ENCODE measurements around the gene ATP6V1B1.

The ATP6V1B1 gene

DNA sequence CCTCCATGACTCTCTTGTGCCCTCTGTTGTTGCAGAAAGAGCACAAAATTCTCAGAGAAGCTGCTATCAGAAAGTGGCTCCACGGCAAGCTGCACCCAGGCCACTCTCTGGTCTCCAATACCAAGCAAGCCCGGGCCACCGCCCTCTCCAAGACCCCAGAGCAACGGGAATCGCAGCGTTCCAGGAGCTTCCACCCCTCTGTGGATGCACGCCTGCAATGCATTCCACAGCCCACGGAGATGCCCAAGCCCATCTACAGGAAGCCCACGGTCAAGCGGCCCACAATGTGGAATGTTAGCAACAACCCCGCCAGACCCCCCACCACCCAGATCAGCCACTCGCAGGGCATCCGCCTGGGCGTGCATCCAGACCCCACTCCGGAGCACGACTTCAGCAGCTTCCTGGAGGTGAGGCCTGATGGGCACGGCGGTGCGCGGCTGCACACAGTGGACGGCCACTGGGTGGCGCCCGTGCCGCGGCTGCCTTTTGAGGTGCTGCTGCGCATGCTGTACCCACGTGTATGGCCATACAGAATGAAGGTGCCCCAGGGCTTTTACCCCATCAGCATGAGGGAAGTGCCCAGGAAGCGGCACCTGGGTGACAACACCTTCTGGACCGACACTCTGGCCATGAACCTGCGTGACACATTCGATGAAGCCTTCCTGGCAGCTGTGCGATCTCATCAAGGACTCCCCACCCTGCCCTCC lies 49.0 kb downstream of the ATP6V1B1 start:
- peak overlapping the region; percentile 56 for H3K27ac Mint-ChIP-seq

DNA sequence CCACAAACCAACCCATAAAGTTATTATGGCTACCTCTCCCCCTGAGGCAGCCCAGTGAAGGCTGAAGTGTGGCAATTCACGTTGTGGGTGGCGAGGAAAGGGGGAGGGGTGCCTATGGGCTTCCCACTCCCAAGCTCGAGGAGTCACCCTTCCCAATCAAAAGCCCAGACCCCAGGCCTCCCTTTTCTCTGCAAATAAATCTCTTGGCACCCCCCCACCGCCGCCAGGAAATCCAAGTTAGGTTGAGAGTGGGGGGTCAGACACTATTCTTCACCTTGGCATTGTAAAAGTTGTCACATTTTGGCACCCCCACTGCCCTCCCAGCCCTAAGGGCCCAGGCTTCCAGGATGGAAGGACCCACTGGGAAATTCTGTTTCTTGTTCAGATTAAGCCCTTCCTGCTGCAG lies 49.6 kb downstream of the ATP6V1B1 start:
- H3K4me3 Mint-ChIP-seq, result no peak overlapping the region
- no peak for DNase-seq

More for the DNA sequence above, 49.0 kb downstream of the ATP6V1B1 start:
- CTCF ChIA-PET, result interaction anchor here (0.7 to 4.5 kb wide), 13 partner anchors 8 to 117 kb away, joined by 3 to 52 read pairs (median 5); no protein-coding TSS in a partner anchor
- peak overlapping the region; percentile 33 for H3K4me3 Mint-ChIP-seq
- H3K27me3 Mint-ChIP-seq, result no peaks in the 10 kb centered on the region
- peaks cover 32% of the 10 kb centered on the region for H3K36me3 Mint-ChIP-seq
- no peaks in the 10 kb centered on the region for H3K9me3 Mint-ChIP-seq
- DNase-seq, result peak; percentile 89
- H3K4me1 Mint-ChIP-seq, result peaks cover 17% of the 10 kb centered on the region

DNA sequence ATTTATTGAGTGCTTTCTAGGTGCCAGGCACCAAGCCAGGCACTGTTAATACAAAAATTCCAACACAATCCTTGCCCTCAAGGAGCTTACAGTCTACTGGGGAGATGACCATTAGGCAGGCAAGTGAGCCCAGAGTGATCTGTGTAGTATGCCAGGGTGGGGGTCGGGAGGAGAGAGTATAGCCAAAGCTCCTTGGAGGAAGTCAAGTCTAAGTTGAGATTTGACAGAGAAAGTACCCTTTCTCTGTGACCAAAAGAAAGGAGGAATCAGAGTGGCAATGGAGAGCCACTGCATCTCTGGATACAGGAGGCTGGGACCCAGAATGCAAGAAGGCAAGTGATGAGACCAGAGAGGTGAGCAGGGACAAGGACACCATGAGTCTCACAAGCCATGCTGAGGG lies 50.3 kb downstream of the ATP6V1B1 start:
- Mint-ChIP-seq H3K36me3 (peaks cover 34% of the 10 kb centered on the region), H3K27ac (no peak overlapping the region), H3K9me3 (no peaks in the 10 kb centered on the region), H3K4me3 (no peak overlapping the region), H3K4me1 (peaks cover 17% of the 10 kb centered on the region), H3K27me3 (no peaks in the 10 kb centered on the region)
- CTCF ChIA-PET, result interaction anchor here (3.7 to 4.5 kb wide), 2 partner anchors 11 to 15 kb away, joined by 12 to 52 read pairs; no protein-coding TSS in a partner anchor
- no peak for DNase-seq

More for the DNA sequence above, 49.6 kb downstream of the ATP6V1B1 start:
- no peaks in the 10 kb centered on the region for H3K9me3 Mint-ChIP-seq
- no peak overlapping the region for H3K27ac Mint-ChIP-seq
- H3K4me1 Mint-ChIP-seq, result peaks cover 17% of the 10 kb centered on the region
- no peaks in the 10 kb centered on the region for H3K27me3 Mint-ChIP-seq
- H3K36me3 Mint-ChIP-seq, result peaks cover 32% of the 10 kb centered on the region
- CTCF ChIA-PET, result interaction anchor here (1.0 to 4.5 kb wide), 8 partner anchors 11 to 86 kb away, joined by 3 to 52 read pairs (median 5); no protein-coding TSS in a partner anchor

DNA sequence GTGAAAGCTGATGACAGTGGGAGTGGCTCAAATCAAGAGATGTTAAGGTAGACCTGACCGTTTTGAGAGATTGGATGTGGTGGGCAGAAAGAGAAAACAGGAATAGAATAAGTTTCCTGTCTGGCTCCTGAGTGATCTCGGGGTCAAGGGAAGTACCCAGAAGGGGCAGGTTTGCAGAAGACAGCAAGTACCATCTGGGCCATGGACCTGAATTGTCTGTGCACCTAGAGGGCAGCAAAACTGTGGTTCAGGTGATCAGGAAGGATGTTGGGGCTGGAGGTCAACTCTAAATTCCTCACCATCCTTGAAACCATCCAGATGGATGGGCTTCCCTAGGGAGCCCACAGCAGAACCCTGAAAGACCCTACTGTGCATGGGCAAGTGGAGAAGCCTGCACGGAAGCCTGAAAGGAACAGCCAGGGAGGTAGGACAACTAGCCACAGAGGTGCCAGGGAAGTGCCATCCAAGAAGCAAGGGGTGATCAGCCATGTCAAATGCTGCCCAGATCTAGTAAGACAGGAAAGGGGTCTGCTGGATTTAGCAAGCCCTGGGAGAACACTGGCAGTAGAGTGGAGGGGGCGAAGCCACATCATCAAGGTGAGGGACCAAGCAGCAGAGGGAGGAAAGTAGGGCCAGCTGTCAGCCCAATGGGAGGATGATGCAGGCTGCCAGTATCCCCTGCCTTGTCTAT lies 50.9 kb downstream of the ATP6V1B1 start:
- Mint-ChIP-seq H3K4me3 (no peak overlapping the region), H3K27me3 (no peaks in the 10 kb centered on the region), H3K36me3 (peaks cover 39% of the 10 kb centered on the region), H3K9me3 (no peaks in the 10 kb centered on the region), H3K27ac (no peak overlapping the region), H3K4me1 (peaks cover 18% of the 10 kb centered on the region)
- CTCF ChIA-PET, result interaction anchor here (4.5 kb wide), 1 partner anchor 14 kb away, joined by 52 read pairs; no protein-coding TSS in a partner anchor
- no peak for DNase-seq

DNA sequence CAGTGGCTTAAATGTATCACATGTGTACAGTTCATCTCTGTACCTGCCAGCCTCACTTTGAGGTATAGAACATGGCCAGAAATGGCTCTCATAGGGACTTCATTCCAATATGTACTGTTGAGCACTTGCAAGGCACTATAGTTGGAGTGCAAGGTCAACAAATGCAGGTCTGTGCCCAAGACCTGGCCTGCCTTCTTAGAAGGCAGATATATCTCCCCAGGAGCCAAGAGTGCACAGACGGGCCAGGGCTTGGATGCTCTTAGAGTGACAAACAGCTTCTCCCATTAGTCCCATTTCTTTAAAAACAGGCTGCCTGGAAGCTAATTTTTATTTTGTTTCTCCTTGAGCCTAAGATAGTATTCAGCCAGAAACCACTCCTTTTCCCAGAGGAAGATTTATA lies 51.7 kb downstream of the ATP6V1B1 start:
- Mint-ChIP-seq H3K9me3 (no peaks in the 10 kb centered on the region), H3K36me3 (peaks cover 40% of the 10 kb centered on the region), H3K4me1 (peaks cover 20% of the 10 kb centered on the region), H3K27ac (no peak overlapping the region), H3K4me3 (no peak overlapping the region), H3K27me3 (no peaks in the 10 kb centered on the region)
- DNase-seq, result no peak
- CTCF ChIA-PET, result interaction anchor here (0.8 to 1.4 kb wide), 2 partner anchors 14 to 84 kb away, joined by 3 read pairs; no protein-coding TSS in a partner anchor

DNA sequence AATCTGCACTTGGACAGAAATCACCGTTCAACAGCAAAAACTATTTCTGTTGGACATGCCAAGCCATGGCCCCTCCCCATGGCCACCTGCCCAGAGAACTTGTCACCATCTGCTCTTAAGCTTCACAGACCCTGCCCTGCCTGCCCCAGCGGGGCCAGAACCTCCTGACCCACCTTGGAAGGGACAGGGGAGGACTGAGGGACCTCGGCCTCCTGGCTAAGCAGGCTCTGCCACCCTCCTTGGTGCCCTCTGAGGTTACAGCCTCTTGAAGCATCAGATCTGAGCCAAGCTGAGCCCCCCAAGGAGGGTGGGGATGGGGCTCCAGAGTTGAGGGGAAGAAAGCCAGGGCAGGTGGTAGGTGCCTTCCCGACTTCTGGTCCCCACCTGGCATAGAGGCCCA lies 52.5 kb downstream of the ATP6V1B1 start:
- Mint-ChIP-seq H3K4me1 (peaks cover 26% of the 10 kb centered on the region), H3K27me3 (no peaks in the 10 kb centered on the region), H3K9me3 (no peaks in the 10 kb centered on the region), H3K27ac (no peak overlapping the region), H3K4me3 (no peak overlapping the region), H3K36me3 (peaks cover 40% of the 10 kb centered on the region)
- DNase-seq, result no peak
- CTCF ChIA-PET, result interaction anchor here (0.8 to 1.4 kb wide), 3 partner anchors 8 to 83 kb away, joined by 3 read pairs; no protein-coding TSS in a partner anchor

DNA sequence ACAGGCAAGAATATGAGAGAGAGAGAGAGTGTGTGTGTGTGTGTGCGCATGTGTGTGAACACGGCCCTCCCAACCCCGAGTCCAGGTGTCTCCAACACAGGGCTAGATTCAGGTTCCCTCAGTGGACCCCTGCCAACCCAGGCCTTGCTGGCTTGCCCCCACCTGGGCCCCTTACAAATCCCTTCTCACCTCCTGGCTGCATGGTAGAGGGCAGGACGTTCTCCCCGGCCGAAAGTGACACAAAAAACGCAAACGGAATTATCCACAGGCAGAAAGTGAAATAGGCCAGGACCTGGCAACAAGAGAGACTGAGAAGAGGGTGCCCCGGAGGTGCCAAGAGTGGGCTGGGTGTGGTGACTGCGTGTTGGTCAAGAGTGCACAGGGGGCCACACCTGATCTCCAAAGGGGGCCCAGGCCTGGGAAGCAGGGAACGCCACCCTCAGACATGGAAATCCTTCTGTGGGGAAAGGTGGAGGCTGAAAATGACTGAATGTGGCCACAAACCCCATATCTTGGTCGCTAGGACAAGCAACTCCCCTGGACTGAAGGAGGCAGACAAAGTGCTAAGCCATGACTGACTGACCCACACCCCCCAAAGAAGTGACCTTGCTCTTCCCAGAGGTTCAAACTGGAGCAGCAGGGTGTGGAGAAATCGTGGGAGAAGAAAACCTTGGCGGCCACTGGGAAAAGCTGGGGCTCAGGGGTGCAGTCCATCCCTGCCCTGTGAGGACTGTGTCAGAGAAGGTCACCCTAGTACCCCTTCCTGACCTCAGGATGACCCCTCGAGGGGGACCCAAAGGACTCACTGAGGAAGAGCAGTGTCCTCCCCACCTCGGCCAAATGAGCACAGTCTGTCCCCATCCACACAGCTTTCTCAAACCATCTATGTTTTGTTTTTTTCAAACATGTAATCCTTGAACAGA lies 53.3 kb downstream of the ATP6V1B1 start:
- no peak overlapping the region for H3K4me3 Mint-ChIP-seq
- no peak for DNase-seq
- H3K4me1 Mint-ChIP-seq, result peaks cover 34% of the 10 kb centered on the region
- no peaks in the 10 kb centered on the region for H3K9me3 Mint-ChIP-seq
- H3K27me3 Mint-ChIP-seq, result no peaks in the 10 kb centered on the region
- peaks cover 42% of the 10 kb centered on the region for H3K36me3 Mint-ChIP-seq
- CTCF ChIA-PET, result interaction anchor here (1.1 kb wide), 1 partner anchor 8 kb away, joined by 3 read pairs; no protein-coding TSS in a partner anchor
- H3K27ac Mint-ChIP-seq, result no peak overlapping the region

DNA sequence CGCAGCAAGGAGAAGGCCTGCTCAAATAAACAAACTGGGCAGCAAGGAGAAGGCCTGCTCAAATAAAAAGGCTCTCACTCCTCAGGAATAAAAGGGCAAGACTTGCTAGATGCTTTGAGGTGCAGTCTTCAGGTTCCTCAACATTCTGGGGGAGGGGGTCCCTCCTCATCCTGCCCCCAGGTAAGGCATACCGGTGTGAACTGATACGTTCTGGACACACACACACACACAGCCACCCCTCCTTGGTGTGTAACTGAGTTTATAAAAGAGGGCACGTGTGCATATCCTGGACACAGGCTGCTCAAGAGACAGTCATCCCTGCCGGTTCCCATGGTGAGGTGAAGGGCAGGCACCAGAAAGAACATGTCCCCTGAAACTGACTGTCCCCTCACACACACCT lies 54.5 kb downstream of the ATP6V1B1 start:
- H3K9me3 Mint-ChIP-seq, result no peaks in the 10 kb centered on the region
- no peak overlapping the region for H3K4me3 Mint-ChIP-seq
- H3K27ac Mint-ChIP-seq, result no peak overlapping the region
- CTCF ChIA-PET, result interaction anchor here (0.6 kb wide), 1 partner anchor 11 kb away, joined by 3 read pairs; no protein-coding TSS in a partner anchor
- H3K27me3 Mint-ChIP-seq, result no peaks in the 10 kb centered on the region
- H3K36me3 Mint-ChIP-seq, result peaks cover 43% of the 10 kb centered on the region
- DNase-seq, result no peak
- H3K4me1 Mint-ChIP-seq, result peaks cover 25% of the 10 kb centered on the region

DNA sequence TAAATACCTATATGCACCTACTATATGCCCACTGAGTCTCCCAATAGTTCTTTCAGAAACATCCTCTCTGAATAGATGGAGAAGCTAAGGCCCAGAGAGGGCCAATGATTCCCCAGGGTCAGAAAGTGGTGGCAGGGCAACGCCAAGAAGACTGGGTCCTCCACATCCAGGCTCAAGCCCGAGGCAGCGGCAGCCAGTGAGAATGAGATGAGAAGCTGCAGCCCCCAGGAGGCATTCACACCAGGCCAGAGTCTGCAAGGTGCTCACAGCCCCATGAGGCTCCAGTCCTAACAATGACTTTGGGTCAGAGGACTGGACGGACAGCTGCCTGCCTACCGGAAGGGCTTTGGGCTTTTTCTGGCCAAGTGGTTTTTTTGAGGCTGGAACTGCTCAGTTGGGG lies 55.4 kb downstream of the ATP6V1B1 start:
- CTCF ChIA-PET, result interaction anchor here (1.7 kb wide), 1 partner anchor 26 kb away, joined by 7 read pairs; no protein-coding TSS in a partner anchor
- H3K4me3 Mint-ChIP-seq, result no peak overlapping the region
- H3K9me3 Mint-ChIP-seq, result no peaks in the 10 kb centered on the region
- H3K27me3 Mint-ChIP-seq, result no peaks in the 10 kb centered on the region
- no peak for DNase-seq
- H3K27ac Mint-ChIP-seq, result no peak overlapping the region
- H3K36me3 Mint-ChIP-seq, result peaks cover 38% of the 10 kb centered on the region
- peaks cover 25% of the 10 kb centered on the region for H3K4me1 Mint-ChIP-seq

DNA sequence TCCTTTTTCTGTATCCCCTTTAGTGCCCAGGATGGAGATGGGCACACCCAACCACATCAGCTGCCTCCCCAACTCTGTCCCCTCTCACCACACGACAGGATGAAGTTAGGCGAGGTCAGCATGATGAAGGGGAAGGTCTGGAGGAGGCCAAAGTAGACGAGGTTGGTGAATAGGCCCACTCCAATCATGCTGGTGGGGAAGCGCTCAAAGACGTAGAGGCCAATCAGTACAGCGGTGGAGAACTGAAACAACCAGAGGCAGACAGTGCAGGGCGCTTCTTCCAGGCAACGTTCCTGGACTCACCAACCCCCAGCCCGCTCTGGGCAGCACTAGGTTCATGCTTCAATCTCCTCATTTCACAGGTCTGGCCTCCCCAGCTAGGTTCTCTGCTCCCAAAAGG lies 56.0 kb downstream of the ATP6V1B1 start:
- Mint-ChIP-seq H3K36me3 (peaks cover 33% of the 10 kb centered on the region), H3K4me1 (peaks cover 25% of the 10 kb centered on the region), H3K27me3 (no peaks in the 10 kb centered on the region), H3K27ac (no peak overlapping the region), H3K9me3 (no peaks in the 10 kb centered on the region), H3K4me3 (no peak overlapping the region)
- DNase-seq, result no peak
- CTCF ChIA-PET, result interaction anchor here (1.2 to 2.5 kb wide), 3 partner anchors 8 to 122 kb away, joined by 3 to 23 read pairs (median 7); no protein-coding TSS in a partner anchor

DNA sequence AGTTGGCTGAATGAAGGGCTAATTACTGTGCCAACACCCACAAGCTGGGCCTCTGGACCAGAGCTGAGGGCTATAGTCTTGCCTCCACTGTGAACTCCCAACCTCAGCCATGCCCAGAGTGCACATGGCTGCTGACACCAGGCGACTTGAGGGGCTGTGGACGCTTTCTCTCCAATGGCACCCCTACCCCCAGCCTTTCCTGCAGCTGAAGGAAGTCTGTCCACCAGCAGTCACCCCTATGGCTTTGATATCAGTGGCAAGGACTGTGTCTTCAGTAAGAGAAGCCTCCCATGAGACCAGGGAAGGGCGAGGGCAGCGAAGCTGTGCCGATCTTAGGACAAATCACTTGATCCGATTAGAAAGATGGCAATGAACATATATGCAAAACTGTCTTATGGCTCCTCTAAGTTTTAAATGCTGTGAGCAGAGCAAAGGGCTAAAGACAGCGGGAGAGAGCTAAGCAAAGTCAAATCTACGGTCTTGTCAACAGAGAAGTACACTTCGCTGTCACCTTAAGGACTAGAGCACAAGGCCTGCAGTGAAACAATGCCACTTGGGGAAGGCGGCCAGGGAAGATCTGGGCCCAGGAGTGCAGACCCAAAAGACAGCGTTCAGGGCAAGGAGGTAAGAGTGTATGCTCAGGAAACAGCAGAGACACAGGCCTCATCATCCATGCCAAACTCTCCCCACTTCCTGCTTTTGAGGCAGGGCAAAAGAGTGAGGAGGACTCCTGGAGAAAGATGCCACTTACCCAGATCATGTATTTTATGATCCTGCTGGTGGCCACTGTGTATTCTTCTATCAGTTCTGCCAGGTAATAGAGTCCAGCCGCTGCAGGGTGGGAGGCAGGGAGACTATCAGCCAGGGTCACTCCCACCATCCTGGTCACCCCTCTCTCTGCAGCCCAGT lies 57.5 kb downstream of the ATP6V1B1 start:
- Mint-ChIP-seq H3K27ac (peak overlapping the region; percentile 89), H3K4me3 (peak overlapping the region; percentile 92), H3K4me1 (peaks cover 25% of the 10 kb centered on the region), H3K36me3 (peaks cover 24% of the 10 kb centered on the region), H3K27me3 (no peaks in the 10 kb centered on the region), H3K9me3 (no peaks in the 10 kb centered on the region)
- CTCF ChIA-PET, result interaction anchor here (1.2 to 2.5 kb wide), 2 partner anchors 8 to 10 kb away, joined by 3 to 23 read pairs; no protein-coding TSS in a partner anchor
- DNase-seq, result no peak

DNA sequence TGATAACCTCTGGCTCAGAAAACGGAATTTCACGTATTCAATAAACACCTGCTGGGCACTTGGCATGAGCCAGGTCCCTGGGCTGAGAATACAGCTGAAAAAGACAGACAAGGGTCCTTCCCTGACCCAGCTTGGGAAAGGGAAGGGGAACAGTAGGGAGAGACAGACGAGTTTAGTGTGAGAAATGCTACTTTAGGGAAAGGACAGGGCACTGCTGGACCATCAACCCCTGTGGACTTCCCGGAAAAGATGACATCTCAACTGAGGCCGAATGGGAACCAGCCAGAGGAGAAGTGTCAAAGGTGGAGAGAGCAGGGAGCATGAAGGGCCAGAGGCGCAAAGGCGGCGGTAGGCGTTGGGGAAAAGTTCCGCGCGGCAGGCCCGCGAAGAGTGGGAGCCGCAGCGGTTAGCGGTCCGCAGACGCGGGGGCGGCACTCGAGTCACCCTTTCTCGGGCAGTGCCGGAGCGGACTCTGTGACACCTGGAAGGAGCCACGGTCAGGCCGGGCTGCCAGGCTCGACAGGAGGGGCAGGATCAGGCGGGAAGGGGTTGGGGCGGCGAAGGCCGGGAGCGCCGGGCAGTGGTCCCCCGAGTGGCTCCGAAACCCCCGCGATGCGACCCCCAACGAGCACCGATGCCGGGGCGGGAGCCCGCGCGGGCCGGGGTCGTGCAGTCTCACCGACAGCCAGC lies 58.5 kb downstream of the ATP6V1B1 start:
- H3K4me1 Mint-ChIP-seq, result peaks cover 32% of the 10 kb centered on the region
- H3K4me3 Mint-ChIP-seq, result peak overlapping the region; percentile 92
- no peaks in the 10 kb centered on the region for H3K9me3 Mint-ChIP-seq
- H3K27me3 Mint-ChIP-seq, result no peaks in the 10 kb centered on the region
- DNase-seq, result peak; percentile 45
- peak overlapping the region; percentile 89 for H3K27ac Mint-ChIP-seq
- CTCF ChIA-PET, result interaction anchor here (2.5 kb wide), 1 partner anchor 11 kb away, joined by 23 read pairs; no protein-coding TSS in a partner anchor
- peaks cover 16% of the 10 kb centered on the region for H3K36me3 Mint-ChIP-seq
